Stimulated activated CD8-positive, alpha-beta memory T cell treated with anti-CD3 and anti-CD28 coated beads, Interleukin-15, amount 100 ng/mL, for 48 hours (primary cell): Measurements from ENCODE around the gene SRRM1.
A peak's percentile ranks its signal among the peaks of the same experiment; 100 is the strongest.
"Not testable (repeated sequence)": the region's sequence is repeated elsewhere in the genome, so short reads cannot be mapped to it uniquely, and the experiment has no call there.

Experiments
- DNase-seq, 2 donors: peaks; one replicate each; pipeline ENCODE4 v3.0.0-alpha.2; 2020; ENCODE audit warnings: low read depth in 2 of 2

SRRM1 gene

DNA sequence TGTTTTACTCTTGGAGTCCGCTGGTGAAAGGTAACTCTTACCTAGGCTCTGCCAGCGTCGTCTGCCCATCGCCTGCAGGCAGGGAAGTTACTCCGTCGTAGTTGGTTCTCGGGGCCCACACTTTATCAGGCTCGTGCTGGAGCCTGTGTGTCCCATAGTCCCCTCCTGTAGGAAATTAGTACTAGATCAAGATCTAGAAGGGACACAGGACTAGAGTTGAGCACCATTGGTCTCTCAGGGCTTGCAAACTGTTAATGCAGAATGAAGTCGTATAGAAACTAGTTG lies 940 bp downstream of the SRRM1 start:
- no peak for DNase-seq

DNA sequence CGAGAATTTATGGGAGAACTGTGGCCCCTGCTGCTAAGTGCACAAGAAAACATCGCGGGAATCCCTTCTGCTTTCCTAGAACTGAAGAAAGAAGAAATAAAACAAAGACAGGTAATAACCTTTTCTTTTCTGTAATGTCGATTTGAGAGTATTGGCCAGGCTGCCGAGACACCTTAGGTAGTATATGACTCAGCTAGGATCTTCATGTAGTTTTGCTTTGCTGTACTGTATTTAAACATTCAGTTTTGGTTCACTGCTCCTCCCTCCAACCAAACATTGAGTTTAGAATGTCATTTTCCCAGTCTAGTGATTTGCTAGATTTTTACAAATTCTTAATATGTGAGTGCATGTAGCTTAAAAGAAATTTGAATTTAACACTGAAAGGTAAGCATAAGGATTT lies 5.8 kb downstream of the SRRM1 start:
- no peak for DNase-seq

DNA sequence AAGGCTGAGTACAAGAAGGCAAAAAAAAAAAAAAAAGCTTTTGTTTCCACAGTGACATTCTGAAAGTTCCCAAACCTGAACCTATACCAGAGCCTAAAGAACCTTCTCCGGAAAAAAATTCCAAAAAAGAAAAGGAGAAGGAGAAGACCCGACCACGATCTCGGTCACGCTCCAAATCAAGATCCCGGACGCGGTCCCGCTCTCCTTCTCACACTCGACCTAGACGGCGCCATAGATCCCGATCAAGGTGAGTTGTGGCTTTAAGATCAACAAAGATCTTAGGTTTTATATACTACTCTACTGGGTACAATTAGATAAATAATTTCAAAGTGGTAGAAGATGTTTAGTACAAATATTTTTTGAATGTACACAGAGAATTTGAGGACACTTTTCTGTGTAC lies 9.3 kb downstream of the SRRM1 start:
- DNase-seq = no peak

DNA sequence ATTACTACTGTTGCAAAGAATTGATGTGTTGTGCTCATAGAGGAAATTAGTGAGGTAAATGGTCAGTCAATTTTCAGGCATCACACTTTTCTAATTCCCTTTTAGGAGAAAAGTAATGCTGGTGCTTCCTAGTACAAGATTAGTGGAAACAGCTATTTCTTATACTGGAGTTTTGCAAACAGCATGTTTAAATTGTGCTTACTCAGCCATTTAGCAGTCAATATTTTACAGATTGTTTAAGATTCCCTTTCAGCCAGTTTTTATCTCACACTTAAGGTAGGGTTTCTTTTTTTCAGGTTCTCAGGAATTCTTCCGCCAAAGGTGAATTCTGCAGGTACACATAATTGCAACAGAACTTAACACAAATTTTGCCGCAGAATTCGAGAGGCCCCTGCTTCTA lies 10.9 kb downstream of the SRRM1 start:
- DNase-seq = no peak

DNA sequence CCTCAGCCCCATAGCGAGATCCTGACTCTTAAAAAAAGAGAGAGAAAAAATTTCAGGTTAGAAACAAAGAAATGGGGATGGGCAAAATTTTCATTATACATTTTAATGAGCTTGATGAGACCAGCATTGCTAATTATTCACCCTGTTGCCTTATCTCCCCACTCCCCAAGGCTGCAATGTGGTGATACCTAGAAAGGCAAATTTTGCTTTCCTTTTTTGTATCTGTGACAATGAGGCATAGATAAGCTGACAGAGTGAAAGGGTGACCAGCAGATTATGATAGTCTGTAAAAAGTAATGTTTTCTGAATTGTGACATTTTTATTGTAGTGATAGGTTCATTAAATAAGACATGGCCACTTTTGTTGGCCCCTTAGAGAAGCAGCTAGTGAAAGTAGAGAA lies 12.9 kb downstream of the SRRM1 start:
- no peak for DNase-seq

DNA sequence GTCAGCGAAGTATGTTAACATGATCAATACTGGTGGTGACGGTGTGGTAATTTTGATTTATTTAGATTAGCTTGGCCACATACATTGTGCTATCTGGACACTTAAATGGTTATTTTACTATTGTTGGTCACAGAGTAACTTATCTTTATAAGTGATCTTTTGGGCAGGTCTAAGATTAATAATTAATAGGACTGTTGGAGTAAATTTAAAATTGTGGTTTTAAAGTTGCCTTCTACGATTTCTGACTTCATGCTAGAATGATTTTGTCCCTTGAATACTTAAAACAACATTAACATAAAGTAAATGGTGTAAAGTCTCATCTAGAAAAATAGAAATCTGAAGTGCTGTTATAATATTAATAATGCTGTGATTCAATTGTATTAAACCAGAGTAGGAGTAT lies 14.7 kb downstream of the SRRM1 start:
- no peak for DNase-seq

DNA sequence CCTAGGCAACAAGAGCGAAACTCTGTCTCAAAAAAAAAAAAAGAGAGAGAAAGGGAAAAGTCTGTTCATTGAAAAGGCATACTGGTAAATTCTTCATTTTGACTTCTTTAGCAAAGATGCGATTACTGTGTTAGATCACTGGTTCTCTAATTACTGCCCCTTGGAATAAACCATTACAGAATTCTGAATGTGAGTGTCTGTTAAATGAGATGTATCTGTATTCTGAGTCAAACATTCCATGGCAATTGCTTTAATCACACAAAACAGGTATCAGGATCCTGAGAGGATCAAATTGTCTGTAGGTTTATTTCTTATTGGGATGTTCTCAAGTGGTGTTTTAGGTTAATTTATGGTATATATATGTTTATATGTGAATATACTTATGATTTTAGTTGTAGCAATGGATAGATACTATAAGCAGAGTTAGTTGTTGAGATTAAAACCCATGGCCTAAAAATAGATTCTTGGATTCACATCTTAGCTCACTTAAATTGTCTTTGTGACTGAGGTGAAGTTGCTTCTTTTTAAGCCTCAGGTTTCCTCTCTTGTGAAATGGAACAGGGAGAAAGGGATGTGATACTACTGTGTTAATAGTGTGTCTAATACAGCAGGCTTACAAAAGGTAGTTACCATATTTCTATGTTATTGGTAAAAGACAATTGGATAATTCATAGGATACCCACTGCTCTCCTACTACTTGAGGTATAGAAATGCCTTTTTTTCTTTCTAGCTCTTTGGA lies 16.2 kb downstream of the SRRM1 start:
- DNase-seq = no peak

DNA sequence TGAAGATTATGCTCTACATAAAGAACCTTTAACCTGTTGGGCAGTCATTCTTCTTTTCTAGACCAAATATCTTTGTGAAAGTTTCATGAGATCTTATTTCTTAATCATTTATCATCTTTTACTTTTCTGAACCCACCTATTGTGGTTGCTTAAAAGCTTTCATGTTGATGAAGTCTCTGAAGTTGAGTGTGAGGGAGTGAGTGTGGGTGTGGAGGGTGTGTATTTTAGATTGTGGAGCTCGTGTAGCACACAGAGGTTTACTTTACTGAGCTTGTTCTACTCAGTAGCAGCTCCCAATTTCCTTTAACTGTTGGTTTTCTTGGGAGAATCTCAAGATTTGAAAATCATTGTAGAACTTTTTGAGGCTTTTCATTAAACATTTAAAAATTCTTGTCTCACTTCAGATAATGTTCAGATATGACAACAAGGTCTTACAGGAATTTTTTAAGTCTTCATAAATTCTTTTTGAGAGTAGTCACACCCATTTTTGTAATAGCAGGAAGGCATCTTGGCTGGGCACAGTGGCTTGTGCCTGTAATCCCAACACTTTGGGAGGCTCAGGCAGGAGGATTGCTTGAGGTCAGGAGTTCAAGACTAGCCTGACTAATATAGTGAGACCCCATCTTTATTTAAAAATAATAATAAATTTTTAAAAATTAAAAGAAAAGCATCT lies 17.0 kb downstream of the SRRM1 start:
- no peak for DNase-seq

DNA sequence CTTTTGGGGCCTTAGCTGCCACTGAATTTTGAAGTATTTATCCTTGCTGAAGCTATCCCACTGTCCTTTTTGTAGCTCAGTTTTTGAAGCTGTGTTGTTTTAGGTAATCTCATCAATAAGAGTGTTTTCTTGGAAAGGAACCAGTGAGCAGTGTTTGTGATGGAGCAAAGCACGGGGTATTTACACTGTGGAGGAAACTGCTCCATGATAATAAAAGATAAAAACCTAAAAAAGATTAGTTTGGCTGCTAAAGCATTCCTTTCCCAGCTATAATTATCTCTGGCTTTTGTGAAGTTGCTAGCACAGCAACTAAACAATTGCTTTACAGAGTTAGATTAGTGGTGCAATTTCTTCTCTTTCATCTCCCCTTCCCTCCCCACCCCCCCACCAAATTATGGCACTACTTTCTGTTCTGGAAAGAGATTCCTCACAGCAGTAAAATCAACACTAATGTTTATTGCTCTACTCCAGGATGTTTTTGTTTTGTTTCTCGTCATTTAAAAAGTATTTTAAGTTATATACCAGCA lies 21.5 kb downstream of the SRRM1 start:
- no peak for DNase-seq

DNA sequence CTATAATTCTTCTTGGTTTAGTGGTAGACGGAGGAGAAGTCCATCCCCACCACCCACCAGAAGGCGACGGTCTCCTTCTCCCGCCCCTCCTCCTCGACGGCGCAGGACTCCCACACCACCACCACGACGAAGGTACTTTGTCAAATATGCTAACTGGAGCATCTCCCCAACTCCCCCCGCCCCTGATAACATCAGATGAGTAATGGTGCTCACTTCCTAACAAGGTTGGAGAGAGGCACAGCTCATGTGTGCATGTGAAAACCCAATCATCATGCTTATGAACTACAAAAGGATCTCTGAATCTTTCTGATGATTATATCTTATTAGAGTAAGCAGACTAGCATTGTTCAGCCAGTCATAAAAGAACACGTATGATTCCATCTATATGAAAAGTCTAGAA lies 23.7 kb downstream of the SRRM1 start:
- DNase-seq = no peak

DNA sequence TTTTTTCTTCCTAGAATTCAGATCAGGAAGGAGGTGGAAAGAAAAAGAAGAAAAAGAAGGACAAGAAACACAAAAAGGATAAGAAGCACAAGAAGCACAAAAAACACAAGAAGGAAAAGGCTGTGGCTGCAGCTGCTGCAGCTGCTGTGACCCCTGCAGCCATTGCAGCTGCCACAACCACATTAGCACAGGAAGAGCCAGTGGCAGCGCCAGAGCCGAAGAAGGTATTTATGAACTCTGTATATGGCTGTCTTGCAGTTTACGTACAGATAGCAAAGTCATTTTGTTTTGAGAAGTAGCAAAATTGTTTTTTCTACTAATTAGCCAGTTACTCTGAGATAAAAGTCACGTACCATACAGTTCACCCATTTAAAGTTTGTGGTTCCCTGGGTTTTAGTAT lies 28.3 kb downstream of the SRRM1 start:
- not testable (repeated sequence) for DNase-seq

DNA sequence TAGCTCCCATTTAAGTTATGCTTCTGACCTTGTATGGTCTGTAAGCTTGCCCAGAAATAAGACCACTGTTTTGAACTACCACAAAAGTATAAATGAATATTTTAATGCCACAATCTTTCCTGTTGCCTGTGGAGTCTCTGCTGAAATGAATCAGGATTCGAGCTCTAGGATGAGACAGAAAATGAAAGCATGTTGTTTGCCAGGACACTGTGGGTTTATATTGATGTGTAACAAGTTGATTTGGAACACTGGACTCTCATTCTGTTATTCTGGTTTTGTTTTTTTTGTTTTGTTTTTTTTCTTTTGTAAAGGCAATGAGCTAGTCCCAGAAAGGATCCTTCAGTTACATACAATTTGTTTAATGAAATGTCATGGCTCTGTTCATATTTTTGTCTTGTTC lies 29.6 kb downstream of the SRRM1 start:
- DNase-seq = not testable (repeated sequence)

DNA sequence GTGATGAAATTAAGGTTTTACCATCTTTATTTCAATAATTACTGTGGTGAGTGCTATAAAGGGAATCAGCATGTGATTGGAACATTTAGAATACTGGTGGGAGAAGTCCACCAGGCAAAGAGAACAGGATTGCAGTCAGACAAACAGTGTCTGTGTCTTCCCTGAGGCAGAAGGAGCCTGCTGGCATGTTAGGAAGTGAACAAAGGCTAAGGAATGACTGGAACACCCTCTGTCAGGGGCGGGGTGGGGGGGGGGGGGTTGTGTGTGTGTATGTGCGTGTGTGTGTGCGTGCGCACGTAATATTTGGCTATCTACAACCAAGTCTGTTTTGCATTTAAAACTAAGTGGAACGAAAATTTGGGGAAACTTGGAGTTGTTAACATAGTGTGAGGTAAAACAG lies 30.2 kb downstream of the SRRM1 start:
- no peak for DNase-seq

DNA sequence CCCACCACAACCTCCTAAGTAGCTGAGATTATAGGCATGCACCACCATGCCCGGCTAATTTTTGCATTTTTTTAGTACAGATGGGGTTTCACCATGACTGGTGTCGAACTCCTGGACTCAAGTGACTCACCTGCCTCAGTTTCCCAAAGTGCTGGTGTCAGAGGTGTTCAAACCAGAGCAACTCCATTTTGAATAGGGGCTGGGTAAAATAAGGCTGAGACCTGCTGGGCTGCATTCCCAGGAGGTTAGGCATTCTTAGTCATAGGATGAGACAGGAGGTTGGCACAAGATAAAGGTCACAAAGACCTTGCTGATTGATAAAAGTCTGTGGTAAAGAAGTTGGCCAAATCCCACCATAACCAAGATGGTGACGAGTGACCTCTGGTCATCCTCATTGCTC lies 35.3 kb downstream of the SRRM1 start:
- DNase-seq = not testable (repeated sequence)

DNA sequence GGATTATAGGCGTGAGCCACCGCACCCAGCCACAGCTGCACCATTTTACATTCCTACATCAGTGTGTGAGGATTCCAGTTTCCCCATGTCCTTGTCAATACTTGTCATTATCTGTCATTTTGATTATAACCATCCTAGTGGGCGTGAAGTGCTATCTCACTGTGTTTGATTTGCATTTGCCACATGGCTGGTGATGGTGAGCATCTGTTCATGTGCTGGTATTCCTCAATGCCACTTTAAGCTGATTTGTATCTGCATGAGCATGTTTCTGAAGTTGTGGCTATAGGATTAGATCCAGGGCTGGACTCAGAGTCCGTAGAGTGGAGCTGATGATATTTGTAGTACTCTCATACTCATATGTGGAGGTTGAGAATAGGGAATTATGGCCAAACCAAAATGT lies 36.6 kb downstream of the SRRM1 start:
- DNase-seq = no peak

DNA sequence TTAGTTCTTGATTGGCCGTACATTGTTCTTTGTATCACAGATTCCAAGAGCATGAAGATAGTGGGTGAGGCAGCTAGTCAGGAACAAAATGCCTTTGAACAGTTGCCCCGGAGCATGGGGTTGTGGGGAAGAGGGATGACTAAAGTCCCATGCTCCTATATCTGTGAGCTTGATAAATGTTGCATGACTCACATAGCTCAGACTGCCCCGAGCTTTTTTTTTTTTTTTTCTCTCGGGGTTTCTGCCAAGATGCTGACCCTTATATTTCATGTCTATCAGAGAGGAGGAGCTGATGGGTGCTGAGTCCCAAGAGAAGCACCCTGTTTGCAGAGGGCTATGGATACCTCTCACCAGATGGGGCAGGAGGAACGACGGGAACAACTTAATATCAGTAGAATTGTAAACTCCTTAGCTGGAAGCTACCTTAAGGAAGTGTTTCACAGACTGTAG lies 40.6 kb downstream of the SRRM1 start:
- DNase-seq = no peak

DNA sequence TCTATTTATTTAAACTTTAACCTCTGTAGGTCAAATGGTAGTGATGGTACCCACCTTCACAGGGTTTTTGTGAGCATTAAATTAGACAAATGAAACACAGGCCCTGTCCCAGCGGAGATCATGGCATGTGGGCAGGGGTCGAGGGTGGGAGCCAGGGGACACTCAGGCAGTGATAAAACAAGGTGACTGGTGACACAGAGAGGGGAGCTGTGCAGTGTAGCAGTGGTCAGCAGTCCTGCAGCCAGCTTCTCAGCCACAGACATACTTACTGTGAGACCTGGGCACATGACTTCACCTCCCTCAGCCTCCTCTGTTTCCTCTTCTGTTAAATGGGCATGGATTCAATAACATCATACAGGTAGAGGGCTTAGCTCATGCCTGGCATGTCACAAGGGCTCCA lies 44.9 kb downstream of the SRRM1 start:
- DNase-seq = no peak

DNA sequence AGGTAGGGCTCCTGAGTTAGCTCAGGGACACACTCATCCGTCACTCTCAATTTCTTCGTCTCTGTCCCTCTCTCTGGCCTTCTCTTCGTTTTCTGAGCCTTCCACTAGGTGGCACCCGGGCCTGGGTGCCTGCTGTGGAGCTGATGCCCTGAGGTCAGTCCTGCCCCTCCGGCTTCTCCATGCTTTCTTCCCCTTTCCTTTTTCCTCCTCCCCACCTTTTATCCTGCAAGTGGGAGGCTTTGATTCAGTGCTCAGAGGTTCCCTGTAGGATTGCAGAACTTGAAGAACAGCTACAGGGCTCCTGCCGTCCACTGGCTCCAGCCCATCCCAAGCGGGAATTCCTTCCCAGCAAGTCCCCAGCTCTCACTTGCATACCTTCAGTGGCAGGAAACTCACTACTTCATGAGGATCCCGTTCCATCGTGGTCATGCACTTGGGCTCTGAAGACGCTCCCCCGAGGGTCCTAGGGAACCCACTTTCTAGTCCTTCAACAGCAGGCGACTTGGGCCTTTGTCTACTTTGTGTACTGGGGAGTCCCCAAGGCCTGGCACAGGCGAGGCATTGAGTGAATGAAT lies 45.6 kb downstream of the SRRM1 start:
- peak; percentile 19 to 32 for DNase-seq

DNA sequence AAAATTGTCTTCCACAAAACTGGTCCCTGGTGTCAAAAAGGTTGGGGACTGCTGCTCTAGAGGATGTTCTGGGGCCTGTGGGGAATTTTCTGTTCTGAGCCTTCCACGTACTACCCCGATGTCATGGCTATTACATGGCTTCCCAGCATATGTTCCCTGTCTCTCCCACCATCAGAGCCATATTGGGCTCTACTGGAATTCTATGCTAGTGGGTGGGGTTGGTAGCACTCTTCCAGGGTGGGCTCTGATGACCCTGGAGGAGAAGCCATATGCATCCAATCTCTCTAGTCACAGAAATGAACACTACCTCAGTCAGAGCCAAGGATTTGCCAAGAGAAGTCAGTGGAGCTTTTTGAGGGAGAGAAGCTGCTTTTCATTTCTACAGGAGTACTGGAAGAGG lies 47.9 kb downstream of the SRRM1 start:
- no peak for DNase-seq

DNA sequence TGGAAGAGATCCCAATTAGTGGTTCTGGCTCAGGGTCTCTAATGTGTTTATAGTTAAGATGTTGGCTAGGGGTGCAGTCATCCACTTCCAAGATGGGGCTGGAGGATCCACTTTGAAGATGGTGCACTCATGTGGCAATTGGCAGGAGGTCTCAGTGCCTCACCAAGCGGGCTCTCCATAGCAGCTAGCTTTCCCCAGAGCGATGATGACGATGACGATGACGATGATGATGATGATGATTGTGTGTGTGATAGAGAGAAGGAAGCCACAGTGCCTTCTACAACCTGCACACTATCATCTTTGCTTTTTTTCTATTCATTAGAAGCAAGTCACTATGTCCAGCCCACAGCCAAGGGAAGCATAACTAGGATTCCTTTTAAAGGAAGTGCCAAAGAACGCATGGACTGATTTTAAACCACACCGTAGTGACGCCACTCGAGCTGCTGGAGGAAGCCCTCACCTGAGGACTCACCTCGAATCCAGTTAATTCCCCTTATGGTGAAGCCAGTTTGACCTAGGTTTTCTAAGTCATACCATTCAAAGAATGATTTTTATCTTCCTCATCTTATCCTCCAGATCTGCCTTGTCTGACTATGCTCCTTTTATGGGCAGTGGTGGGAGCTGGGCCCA lies 49.4 kb downstream of the SRRM1 start:
- DNase-seq = no peak

DNA sequence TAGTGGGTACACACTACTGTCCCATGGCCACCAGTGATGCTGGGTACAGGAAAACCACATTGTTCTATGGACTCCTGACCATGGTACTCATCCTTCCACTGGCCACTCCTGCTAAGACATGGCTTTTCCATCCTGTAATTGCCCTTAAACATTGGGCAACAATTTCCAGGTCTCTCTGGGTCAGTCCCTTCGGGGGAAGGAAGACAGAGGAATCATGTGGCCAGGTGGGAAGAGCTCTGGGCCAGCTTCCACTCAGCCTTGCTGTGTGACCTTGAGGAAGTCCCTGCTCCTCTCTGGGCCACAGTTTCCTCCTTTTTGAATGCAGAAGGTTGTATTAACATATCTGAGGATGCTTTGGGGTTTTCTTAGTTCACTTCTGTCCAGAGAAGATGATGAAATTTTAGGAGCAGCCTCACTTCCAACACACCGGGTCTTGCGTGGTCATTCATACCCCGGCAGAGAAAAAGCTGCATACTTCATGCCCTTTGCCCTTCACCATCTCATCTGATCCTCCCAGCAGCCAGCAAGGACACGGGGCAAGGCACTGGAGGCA lies 50.8 kb downstream of the SRRM1 start:
- no peak for DNase-seq

DNA sequence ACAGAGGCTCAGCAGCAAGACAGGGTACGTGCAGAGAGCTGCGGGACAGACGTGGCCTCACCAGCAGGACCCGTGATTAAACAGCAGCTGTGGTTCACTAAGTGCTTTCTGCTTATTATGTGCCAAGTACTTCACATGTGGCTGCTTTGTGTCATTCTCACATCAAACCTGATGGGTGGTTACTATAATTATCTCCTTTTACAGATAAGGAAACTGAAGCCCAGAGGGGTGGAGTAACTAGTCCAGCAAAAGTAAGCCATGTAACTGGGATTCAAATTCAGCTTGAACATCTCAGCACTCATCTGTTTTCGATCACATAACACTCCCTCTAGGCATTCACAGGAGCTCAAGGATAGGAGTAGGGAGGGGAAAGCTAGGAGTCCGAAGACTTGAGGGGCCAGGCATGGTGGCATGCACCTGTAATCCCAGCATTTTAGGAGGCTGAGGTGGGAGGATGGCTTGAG lies 51.3 kb downstream of the SRRM1 start:
- DNase-seq = no peak
